ENCODE results near the gene MLC1.

DNA sequence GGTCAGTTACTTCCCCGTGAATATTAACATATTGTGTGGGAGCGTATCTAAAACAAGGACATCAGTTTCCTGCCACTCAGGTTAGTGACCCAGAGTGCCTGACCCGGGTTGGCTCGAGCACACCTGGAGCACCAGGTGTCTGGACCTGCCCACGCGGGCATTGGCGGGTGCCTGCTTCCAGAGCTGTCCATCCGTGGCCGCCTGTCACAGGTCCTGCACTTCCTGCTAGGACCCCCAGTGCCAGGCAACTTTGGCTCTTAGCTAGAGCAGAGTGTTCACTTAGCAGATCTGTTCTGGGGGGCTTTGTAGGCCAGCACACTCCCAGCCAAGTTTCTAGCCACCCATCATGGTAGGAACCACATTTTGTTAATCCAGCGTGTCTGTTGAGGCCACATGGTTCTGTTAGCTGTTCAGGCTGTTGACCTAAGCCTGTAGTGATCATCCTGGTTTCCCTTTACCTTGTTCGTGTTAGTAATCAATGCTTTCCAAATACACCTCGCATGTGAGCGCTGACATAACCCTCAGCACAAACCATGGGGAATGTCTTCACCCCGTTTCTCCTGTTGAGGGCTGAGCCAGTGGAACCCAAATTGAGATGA lies 34.0 kb upstream of the MLC1 start:
- no peak for TF ChIP-seq POLR2A (IDR thresholded peaks at IDR 0.05)
- TF ChIP-seq, protein P1, sequence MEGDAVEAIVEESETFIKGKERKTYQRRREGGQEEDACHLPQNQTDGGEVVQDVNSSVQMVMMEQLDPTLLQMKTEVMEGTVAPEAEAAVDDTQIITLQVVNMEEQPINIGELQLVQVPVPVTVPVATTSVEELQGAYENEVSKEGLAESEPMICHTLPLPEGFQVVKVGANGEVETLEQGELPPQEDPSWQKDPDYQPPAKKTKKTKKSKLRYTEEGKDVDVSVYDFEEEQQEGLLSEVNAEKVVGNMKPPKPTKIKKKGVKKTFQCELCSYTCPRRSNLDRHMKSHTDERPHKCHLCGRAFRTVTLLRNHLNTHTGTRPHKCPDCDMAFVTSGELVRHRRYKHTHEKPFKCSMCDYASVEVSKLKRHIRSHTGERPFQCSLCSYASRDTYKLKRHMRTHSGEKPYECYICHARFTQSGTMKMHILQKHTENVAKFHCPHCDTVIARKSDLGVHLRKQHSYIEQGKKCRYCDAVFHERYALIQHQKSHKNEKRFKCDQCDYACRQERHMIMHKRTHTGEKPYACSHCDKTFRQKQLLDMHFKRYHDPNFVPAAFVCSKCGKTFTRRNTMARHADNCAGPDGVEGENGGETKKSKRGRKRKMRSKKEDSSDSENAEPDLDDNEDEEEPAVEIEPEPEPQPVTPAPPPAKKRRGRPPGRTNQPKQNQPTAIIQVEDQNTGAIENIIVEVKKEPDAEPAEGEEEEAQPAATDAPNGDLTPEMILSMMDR (IDR thresholded peaks at IDR 0.05): no peak
